Superior temporal gyrus (tissue), 1 donor: Measurements from ENCODE around the gene SORCS2.

Experiments
- DNase-seq: peaks from one replicate; pipeline ENCODE4 v3.0.0-alpha.2; 2016; ENCODE audit errors: extremely low spot score

SORCS2 gene

DNA sequence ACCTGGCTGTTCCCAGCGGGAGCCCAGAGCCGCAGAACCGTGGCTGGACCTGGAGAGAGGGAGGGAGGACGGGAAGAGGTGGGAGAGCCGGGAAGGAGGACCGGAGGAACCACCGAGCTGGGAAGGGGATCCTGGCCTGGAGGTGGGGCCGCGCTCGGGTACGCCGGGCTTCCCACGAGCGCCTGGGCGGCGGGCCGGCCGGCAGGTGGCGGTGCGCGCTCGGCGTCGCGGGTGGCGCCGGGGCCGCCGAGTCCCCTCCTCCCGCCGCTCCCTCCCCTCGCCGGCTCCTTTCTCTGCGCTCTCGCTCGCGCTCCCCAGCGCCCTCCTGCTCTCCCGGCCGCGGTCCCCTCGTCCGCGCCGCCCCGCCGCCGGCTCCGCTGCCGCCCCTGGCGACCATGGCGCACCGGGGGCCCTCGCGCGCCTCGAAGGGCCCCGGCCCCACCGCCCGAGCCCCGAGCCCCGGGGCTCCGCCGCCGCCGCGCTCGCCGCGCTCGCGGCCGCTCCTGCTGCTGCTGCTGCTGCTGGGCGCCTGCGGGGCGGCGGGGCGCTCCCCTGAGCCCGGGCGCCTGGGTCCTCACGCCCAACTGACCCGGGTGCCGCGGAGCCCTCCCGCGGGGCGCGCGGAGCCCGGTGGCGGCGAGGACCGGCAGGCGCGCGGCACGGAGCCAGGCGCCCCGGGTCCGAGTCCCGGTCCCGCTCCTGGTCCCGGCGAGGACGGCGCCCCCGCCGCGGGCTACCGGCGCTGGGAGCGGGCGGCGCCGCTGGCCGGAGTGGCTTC is at the start of gene SORCS2:
Gene SORCS2 (plus strand): TSS at position 287 of the 778 bp plus-strand sequence.
- DNase-seq = peak; percentile 78

DNA sequence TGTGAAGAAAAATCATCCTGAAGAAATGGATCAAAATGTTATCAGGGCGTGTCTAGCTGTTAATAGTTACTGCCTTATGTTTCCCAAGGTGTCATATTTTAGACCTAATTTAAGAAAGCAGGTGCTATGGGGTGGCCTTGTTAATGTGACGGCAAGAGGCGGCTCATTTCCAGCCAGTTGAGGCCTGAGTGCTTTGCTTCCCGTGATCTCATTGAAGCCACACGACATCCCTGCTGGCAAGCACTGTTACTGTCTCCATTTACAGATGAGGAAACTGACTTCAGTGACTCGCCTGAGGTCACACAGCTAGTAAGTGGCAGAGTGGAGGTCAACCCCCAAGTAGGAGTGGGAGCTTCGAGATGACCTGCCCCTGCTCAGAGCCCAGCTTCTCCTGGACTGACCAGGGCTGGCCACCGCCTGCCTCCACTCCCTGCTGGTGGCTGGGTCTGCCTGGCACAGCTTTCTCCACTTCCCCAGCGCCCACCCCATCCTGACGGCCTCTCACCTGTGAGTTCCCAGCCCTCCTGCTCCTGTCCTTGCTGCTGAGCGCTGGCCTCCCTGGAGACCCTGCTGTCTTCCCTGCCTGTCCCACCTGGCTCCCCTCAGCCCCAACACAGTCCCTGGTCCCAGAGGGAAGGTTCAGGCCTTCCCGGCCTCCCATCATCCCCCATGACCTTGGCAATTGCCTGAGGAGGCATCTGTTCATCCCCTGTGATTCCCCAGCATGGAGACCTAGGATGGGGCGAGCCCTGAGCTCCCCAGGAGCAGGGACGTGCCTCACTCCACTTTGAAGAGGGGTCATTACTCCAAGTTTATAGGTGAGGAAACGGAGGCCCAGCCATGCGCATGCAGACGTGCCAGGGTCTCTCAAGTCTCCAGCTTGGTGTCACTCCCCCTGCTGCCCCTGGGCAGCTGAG is 47.7 kb upstream of the SORCS2 start:
- no peak for DNase-seq

DNA sequence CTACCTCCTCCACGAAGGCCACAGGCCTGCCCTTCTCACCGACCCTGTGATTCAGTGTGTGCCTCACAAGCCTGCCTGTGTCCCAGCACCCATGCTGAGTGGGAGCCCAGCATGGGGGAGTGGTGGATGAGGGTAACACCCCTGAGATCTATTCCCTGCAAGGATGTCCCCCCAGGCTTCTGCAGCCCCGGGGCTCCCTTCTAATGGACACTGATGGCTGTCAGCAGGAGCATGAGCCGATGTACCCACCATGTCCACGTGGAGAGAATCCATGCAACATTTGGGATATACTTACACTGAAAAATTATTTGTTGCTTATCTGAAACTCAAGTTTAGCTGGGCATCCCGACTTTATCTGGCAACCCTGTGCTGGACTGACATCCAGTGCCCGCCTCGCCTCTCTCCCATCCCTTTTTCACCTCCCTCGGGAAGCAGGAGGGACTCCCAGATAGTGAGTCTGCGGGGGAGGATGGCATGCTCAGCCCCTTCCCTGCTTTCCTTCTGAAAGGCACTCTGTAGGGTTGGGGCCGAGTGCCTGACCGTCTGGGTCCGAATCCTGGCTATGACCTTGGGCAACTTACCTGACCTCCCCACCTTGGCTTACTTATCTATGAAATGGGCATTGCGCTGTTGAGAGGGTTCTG is 46.9 kb upstream of the SORCS2 start:
- DNase-seq = no peak

DNA sequence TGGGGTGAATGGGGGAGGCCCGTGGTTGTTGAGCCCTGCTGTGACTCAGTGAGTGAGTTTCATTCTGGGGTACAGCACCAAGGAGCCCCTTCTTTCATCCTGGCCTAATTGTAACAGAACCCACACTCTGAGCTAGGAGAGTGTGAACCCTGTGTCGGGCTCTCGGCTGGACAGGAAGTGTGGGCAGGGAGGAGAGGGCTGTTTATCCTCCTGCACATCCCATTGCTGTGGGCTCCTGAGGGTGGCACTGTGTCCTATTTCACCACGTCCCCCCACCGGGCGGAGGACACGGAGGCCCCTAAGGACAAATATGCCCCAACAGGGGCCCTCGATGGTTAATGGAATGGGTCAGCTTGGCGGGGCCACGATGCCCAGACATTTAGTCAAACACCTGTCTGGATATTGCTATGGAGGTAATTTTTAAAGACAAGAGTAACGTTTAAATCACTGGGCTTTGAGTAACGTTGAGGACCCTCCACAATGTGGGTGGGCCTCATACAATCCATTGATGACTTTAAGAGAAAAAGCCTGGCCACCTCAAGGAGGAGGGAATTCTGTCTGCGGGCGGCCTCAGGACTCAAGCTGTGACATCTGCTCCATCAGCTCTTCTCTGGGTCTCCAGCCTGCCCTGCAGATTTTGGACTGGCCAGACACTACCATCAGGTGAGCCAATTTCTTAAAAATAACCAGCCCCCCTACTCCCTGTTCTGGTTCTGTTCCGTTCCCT is 46.1 kb upstream of the SORCS2 start:
- DNase-seq = no peak

DNA sequence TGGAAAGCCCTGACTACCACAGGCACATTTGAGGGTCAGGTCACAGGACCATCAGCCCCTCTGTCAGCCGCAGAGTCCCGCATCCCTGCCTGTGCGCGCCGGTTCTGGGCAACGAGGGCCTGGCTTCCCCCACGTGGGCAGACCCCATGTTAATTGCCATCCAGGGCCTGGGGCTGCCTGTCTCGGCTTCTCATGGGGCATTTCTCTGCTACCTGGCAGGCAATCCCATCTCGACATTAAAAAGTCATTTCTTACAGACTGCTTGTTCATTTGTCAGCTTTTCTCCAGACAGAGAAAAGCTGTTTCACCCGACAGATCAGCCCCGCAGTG is 45.6 kb upstream of the SORCS2 start:
- no peak for DNase-seq

DNA sequence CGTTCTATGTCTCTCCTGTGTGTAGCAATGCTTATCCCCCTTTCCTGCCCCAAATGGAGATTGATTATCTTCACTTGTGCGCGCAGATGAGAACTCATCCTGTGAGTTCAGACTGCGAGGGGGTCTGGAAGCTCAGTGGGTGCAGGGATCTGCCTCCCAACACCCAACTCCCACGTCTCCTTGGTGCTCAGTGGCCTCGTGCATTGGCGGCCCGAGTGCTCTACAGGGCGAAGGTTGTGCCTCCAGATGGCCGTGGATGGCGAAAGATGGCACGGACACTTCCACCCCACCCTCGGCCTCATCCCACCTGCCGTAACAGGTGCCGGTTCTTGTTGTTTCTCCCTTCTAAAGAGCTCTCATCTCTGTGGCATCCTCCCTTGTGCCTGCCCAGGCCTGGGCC is 45.1 kb upstream of the SORCS2 start:
- no peak for DNase-seq

DNA sequence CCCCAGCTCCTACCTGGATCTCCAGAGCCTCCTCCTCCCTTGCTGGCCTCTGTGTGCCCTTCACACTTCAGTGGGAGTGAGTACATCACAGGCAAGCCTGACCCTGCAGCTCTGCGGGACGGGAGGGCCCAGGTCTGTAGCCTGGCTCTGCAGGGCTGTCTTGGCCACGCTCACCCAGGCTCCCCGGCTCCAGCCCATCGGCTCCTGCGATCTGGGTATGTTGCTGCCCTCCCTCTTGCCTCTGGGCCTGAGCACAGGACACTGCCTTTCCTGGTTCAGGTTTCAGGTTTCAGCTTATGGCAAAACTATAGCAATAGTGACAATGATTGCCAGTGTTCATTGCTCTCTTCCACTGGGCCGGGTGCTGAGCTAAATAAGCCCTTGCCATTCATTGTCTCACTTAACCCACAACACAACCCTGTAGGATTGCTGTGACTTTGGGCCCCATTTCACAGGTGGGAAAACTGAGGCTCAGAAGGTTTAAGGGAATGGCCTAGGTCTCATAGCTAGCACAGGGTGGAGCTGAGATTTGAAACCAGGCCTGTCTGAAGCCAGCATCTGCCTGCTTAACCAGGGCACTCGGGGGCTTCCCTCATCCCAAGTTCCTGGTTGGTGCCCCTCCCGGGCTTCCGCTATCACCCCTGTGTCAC is 44.6 kb upstream of the SORCS2 start:
- DNase-seq = no peak

DNA sequence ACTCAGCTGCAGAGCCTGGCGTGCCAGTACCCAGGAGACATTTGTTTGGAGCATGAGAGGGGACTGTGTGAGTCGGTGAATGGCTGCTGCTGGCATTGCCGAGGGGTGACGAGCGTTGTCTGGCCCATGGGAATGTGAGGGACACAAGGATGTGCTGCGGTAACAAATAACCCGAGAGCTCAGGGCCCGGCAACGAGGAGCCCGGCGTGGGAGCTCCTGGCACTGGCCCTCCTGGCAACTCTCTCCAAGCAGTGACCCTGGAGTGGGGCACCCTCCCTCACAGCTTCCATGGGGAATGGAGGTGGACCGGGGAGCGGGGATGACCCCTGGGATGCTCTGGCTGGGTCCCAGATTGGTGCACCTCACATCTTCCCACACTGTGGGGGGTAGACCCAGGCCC is 44.0 kb upstream of the SORCS2 start:
- no peak for DNase-seq

DNA sequence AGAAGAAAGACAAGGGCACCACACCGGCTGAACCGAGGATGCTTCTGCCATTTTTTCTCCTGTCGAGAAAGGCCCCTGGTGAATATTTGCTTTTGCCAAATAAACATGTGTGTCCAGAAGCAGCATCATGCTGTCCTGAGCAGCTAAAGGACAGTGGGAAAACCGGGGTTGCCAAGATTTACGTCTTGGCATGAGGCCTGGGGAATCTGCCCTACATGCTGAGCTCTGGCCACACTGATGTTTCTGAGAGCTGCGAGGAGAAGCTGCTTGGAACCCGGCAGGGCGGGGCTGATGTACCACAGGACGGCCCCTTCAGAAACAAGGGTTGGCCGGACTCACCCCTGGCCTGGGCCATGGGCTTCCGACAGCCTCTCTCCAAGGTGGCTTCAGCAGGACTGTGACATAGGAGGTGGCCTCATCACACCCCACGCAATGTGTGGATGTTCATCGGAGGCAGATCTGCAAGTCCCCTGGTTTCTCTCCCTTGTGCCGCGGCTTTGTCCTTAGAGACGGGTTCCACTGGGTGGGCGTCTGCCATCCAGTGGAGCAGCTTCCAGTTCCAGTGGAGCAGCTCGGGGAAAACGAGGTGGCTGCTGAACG is 42.2 kb upstream of the SORCS2 start:
- no peak for DNase-seq

DNA sequence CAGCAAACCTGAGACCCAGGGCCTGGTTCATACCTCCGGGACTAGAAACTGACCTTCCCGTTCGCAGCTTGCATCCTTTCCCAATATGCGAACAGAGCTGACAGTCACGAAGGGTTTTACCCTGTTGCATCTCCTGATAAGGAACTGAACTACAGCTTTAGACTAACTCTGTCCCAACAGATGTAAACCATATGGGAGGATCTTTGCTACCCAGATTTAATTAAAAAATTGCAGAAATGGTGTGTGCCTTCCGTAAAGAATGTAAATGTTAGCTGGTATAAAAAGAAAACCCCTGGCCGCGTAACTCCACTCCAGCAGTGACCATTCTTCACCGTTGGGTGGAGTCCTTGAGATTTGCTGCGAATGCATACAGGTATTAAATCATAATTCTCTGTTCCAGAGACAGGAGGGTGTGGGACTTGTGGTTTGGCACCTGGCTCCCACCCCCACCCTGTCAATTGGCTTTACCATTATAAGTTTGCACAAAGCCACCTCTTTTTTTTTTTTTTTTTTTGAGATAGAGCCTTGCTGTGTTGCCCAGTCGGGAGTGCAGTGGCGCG is 40.6 kb upstream of the SORCS2 start:
- no peak for DNase-seq

DNA sequence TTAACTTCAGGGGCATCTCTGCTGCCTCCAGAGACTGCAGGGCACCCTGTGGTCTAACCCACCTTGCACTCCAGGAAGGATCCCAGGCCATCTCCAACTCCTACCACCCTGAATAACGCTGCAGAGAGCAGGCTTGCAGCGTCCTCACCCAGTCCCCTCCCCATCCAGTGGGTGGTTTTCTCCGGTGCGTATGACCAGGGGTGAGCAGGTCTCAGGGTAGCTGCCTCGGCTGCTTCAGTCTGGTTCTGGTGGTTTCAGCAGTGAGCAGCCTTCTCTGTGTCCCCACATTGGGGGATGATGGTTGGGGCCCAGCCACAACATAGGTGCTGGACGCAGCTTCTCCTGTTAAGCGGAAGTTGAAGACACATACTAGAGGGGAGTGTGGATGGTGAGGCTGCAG is 38.6 kb upstream of the SORCS2 start:
- no peak for DNase-seq

DNA sequence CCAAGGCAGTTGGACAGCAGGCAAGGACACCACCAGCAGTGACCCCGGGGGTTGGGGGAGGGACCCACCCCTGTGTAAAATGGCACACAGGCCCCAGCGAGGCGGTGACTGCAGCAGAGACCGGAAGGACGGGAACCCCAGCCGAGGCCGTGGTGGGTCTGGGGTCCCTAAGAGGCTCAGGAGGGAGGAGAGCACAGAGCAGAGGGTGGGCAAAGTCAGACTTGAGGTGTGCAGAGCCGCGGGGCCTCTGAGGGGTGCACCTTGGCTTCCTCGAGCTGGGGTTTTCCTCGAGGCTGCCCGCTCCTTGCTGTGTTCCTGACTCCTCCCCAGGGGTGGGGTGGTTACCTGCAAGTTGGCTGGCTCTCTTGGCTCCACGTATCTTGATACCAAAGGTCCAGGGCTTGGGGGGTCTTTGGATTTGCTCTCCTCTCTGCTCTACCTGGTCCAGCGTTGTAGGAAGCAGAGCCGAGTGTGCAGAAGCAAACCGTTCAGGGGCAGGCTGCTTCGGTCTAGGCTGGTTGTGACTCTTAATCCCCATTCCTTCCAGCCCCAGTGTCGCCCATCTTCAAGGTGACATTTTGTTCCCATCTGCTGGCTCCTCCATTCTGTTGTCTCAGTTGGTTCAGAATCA is 37.9 kb upstream of the SORCS2 start:
- DNase-seq = no peak

DNA sequence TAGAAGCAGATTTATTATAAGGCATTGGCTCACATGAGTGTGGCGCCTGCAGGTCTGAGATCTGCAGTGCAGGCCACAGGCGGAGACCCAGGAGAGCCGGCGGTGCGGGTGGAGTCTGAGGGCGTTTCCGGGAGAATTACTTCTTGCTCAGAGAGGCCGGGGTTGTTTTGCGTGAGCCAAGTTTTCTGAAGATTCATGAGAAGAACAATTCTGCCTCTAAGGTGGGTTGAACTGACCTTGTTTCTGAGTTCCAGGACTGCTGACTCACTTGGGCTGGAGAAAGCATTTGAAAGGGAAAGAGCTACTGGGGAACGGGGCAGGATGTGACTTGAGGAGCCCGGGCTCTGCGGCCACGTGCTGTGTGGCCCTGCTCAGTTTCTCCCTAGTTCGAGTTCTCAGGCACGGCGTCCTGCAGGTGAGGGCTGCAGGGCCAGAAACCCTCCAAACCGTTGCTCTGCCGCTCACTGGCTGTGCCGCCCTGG is 36.7 kb upstream of the SORCS2 start:
- DNase-seq = no peak

DNA sequence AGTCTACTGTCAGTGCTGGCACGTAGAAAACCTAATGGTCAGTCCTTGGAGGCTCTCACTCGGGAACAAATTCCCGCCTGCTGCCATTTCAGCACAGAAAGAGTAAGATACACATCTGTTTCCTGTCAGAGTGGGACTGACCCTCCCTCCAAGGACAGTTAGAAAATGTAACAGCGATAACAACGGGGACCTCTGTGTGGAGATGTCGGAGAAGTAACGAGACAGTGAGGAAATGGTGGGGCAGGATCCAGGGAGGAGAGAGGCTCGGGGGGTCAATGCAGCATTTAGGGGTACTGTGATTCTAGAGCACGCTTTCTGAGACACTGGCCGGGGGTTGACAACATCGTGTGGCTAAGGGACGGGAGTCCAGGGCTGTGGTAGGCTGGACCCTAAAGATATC is 36.0 kb upstream of the SORCS2 start:
- DNase-seq = no peak

DNA sequence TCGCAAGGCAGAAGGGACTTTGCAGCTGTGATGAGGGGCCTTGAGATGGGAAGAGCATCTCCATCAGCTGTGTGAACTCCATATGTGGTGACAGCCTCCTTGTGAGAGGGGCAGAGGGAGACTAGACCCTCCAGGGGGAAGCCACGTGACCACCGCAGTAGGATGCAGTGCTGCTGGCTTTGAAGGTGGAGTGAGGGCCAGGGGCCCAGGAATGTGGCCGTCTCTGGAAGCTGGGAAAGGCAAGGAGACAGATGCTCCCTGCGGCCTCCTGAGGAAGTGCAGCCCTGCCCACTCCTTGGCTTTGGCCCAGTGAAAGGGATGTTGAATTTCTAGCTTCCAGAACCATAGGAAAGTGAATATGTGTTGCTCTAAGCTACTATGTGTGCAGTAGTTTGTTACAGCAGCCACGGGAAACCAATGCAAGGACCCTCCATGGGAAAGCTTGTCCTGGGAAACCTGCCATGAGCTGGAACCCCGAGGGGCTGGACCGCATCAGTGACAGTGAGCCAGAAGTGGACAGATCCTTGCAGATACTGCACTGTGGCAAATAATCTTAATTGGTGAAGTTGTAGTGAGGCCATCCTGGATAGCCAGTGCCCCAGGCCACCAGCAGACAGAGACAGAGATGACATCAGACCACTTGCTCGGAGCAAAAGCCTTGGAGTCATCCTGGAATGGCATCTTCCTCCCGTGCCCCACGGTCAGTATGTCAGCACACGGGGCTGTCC is 35.4 kb upstream of the SORCS2 start:
- peak; percentile 46 for DNase-seq

DNA sequence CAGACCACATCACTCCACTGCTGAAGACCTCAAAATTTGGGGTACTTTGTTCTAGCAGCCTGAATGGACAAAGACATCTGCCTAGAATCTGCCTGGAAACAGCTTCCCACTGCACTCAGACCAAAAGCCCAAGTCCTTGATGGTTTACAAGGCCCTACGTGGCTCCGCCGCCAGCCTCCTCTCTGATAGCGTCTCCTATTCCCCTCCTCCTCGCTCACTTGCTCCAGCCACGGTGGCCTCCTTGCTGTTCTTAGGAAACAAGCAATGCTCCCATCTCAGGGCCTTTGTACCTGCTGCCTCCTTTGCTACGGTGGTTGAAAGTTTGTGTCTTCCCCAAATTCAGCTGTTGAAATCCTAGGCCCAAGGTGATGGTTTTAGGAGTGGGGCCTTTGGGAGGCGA is 34.7 kb upstream of the SORCS2 start:
- DNase-seq = no peak

DNA sequence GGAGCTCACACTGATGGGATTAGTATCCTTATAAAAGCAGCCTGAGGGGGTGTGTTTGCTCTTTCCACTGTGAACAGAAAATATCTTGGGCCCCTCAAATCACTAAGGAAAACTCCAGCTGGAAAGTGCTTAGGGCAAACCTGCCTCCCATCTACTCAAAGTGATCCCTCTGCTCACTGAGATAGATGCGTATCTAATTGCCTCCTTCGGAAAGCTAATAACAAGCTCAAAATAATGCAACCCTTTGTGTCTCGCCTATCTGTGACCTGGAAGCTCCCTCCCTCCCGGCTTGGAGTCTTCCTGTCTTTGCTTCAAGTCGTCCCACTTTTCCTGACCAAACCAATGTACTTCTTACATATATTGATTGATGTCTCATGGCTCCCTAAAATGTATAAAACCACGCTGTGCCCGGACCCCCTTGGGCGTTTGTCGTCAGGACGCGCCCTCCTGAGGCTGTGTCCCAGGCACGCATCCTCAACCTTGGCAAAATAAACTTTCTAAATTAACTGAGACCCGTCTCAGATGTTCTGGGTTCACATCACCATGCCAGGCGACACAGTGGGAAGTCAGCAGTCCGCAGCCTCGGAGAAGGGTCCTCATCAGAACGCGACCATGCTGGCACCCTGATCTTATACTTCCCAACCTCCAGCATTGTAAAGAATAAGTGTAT is 34.1 kb upstream of the SORCS2 start:
- no peak for DNase-seq

DNA sequence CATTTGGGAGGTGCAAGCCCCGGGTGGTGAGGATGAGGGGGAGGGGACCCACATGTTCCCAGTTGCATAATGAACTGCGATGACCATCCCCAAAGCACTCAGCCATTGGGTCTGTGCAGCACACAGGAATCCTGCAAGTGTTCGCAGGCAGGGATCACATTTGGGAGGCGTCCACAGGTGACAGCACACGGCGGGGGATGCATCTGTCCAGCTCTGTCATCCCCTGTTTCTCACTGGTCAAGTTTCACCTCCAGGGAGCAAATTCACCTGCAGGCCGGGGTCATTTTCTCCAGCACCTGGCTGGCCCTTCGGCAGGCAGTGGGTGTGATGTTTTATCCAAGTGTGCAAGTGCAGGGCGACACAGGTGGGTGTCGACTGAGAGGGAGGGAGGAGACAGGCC is 33.3 kb upstream of the SORCS2 start:
- no peak for DNase-seq

DNA sequence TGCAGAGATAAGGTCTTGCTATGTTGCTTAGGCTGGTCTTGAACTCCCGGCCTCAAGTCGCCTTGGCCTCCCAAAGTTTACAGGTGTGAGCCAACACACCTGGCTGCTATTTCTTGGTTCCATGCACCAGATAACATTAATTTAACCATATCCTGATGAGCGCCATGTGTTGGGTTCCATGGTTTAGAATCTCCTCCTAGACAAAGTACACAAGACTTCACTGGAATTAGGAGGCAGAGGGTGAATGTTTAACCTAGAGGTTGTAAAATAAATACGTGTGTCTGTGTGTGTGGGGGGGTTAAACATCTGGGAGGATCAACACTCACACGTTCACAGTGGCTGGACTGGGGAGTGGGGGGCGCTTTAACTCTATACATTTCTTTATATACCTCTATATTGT is 32.4 kb upstream of the SORCS2 start:
- no peak for DNase-seq
